Amniotic epithelial cell (primary cell): ENCODE data around the gene PUM1.

ENCODE experiments used
- DNase-seq: peaks from one replicate; pipeline ENCODE4 v3.0.0-alpha.2; 2010; ENCODE audit warnings: low read depth

PUM1 gene

GRCh38 chr1:31029026-31029425 is 36.5 kb downstream of the PUM1 start:
- DNase-seq = no peak

- DNase-seq = no peak
These were observed 37.6 kb downstream of the PUM1 start for GRCh38 chr1:31027693-31028526.

- no peak for DNase-seq
These were observed 43.3 kb downstream of the PUM1 start for GRCh38 chr1:31022259-31022658.

GRCh38 chr1:31020007-31020790 is 45.3 kb downstream of the PUM1 start:
- DNase-seq = no peak

GRCh38 chr1:31019401-31019800 is 46.1 kb downstream of the PUM1 start:
- DNase-seq = no peak

- no peak for DNase-seq
These were observed 48.6 kb downstream of the PUM1 start for GRCh38 chr1:31016868-31017267.

- DNase-seq = peak; percentile 20
These were observed 52.2 kb downstream of the PUM1 start for GRCh38 chr1:31013187-31013864.

- no peak for DNase-seq
These were observed 53.1 kb downstream of the PUM1 start for GRCh38 chr1:31012210-31012924.

GRCh38 chr1:31011719-31012118 is 53.8 kb downstream of the PUM1 start:
- DNase-seq = no peak

- DNase-seq = peak; percentile 71
These were observed 55.2 kb downstream of the PUM1 start for GRCh38 chr1:31010086-31010989.

GRCh38 chr1:31007462-31007991 is 58.0 kb downstream of the PUM1 start:
- peak; percentile 77 for DNase-seq

GRCh38 chr1:31006747-31007146 is 58.8 kb downstream of the PUM1 start:
- no peak for DNase-seq

- no peak for DNase-seq
These were observed 59.8 kb downstream of the PUM1 start for GRCh38 chr1:31005617-31006166.

GRCh38 chr1:31005198-31005597 is 60.3 kb downstream of the PUM1 start:
- no peak for DNase-seq

- DNase-seq = no peak
These were observed 61.3 kb downstream of the PUM1 start for GRCh38 chr1:31004231-31004621.

GRCh38 chr1:31003613-31004230 is 61.8 kb downstream of the PUM1 start:
- peak; percentile 32 for DNase-seq

- no peak for DNase-seq
These were observed 65.2 kb downstream of the PUM1 start for GRCh38 chr1:31000301-31000700.

- DNase-seq = no peak
These were observed 66.6 kb downstream of the PUM1 start for GRCh38 chr1:30998887-30999286.

- no peak for DNase-seq
These were observed 67.3 kb downstream of the PUM1 start for GRCh38 chr1:30998171-30998570.

GRCh38 chr1:30997463-30998057 is 68.0 kb downstream of the PUM1 start:
- no peak for DNase-seq
